PC-9 (cell line): Measurements from ENCODE around the gene CD22.

Experiments
- CTCF ChIP-seq: fragments of 200-600 bp; sonication (generic); conservative IDR thresholded peaks from 2 replicates; pipeline ENCODE4 v1.6.1; 2017; ENCODE audit warnings: mixed run types, antibody characterized with exemption, mild to moderate bottlenecking, moderate library complexity
- EZH2 ChIP-seq: fragments of 200-600 bp; sonication (generic); IDR thresholded peaks from 2 replicates; pipeline ENCODE4 v1.8.0; 2017; ENCODE audit warnings: antibody characterized with exemption, low read depth

DNA sequence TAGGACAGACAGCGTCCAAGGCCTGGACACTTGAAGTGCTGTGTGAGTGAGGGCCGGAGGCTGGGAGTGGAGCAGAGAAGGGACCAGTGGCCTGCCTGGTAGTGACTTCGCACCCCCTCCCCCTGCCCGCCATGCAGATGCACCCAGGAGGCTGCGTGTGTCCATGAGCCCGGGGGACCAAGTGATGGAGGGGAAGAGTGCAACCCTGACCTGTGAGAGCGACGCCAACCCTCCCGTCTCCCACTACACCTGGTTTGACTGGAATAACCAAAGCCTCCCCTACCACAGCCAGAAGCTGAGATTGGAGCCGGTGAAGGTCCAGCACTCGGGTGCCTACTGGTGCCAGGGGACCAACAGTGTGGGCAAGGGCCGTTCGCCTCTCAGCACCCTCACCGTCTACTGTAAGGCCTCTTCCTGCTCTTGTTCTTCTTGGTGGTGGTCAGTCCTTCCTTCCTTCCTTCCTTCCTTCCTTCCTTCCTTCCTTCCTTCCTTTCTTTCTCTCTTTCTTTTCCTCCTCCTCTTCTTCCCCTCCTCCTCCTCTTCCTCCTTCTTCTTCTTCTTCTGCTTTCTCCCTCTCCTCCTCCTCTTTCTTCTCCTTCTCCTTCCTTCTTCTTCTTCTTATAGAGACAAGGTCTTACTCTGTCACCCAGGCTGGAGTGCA lies 12.7 kb downstream of the CD22 start:
- no peak for TF ChIP-seq EZH2
- TF ChIP-seq CTCF = no peak
